Fibroblast of lung (primary cell): ENCODE results near the gene CALHM1. TPM values are rescaled to one million over a fixed set of nuclear protein-coding genes. Genes with fewer than 3 reads are reported as not detected.

Source experiments
- DNase-seq, 2 donors: peaks; one replicate each; pipeline versions ENCODE4 v3.0.0 to v3.0.0-alpha.2; 2010; ENCODE audit warnings: low read depth in 2 of 2
- H2AFZ ChIP-seq: 2 replicates; pipeline ENCODE4 v1.5.1; 2012; ENCODE audit warnings: low read length, control low read depth, inconsistent platforms
- H3K27ac ChIP-seq: 2 replicates; pipeline ENCODE4 v1.5.1; 2011; ENCODE audit warnings: low read length, control low read depth; ENCODE audit not compliant: insufficient read depth
- H3K27me3 ChIP-seq: 2 replicates; pipeline ENCODE4 v1.5.1; 2011; ENCODE audit warnings: mild to moderate bottlenecking, low read length; ENCODE audit not compliant: control insufficient read depth, insufficient read depth
- H3K36me3 ChIP-seq: 2 replicates; pipeline ENCODE4 v1.5.1; 2011; ENCODE audit warnings: low read length; ENCODE audit not compliant: control insufficient read depth, insufficient read depth
- H3K4me1 ChIP-seq: 2 replicates; pipeline ENCODE4 v1.5.1; 2011; ENCODE audit warnings: low read length; ENCODE audit not compliant: control insufficient read depth, insufficient read depth; ENCODE audit errors: extremely low read depth
- H3K4me2 ChIP-seq: 2 replicates; pipeline ENCODE4 v1.5.1; 2011; ENCODE audit warnings: low read length, control low read depth; ENCODE audit not compliant: insufficient read depth; ENCODE audit errors: extremely low read depth
- H3K4me3 ChIP-seq, 4 experiments: fragments of 200-600 bp in 1 of 4; sonication (generic) in 1 of 4; replicated peaks in 1 of 4; 2 replicates each; pipeline ENCODE4 v1.5.1; 2011 to 2016; ENCODE audit warnings: low read length in 4 of 4, low read depth in 3 of 4, mild to moderate bottlenecking in 3 of 4, control low read depth in 2 of 4, inconsistent platforms in 1 of 4, mixed read lengths in 1 of 4; ENCODE audit not compliant: insufficient read depth in 1 of 4; ENCODE audit errors: control extremely low read depth in 1 of 4
- H3K79me2 ChIP-seq: 2 replicates; pipeline ENCODE4 v1.5.1; 2012; ENCODE audit warnings: mild to moderate bottlenecking, low read length, inconsistent platforms; ENCODE audit not compliant: control insufficient read depth, insufficient read depth
- H3K9ac ChIP-seq: 2 replicates; pipeline ENCODE4 v1.5.1; 2011; ENCODE audit warnings: mild to moderate bottlenecking, low read length, control low read depth; ENCODE audit not compliant: insufficient read depth
- H3K9me3 ChIP-seq: 2 replicates; pipeline ENCODE4 v1.5.1; 2012; ENCODE audit warnings: low read depth, low read length; ENCODE audit not compliant: control insufficient read depth, insufficient read depth
- H4K20me1 ChIP-seq: 2 replicates; pipeline ENCODE4 v1.5.1; 2011; ENCODE audit warnings: low read length; ENCODE audit not compliant: control insufficient read depth, insufficient read depth; ENCODE audit errors: extremely low read depth
- CTCF ChIP-seq, 2 donors: IDR thresholded peaks in 1 of 2; conservative IDR thresholded peaks in 1 of 2; 1 replicate in 1 of 2; 2 replicates in 1 of 2; pipeline ENCODE4 v1.5.1; 2011 to 2012; ENCODE audit warnings: low read length in 2 of 2, control low read depth in 1 of 2, inconsistent platforms in 1 of 2, low read depth in 1 of 2, mild to moderate bottlenecking in 1 of 2
- EZH2 ChIP-seq: IDR thresholded peaks from 2 replicates; pipeline ENCODE4 v1.5.1; 2012; ENCODE audit warnings: low read length, control low read depth, mild to moderate bottlenecking; ENCODE audit errors: missing control alignments
- polyA plus RNA-seq, 2 donors: library from polyadenylated mRNA; depleted of rRNA in 1 of 2; stranded (reverse) in 1 of 2; unstranded in 1 of 2; fragments of >200 nt; gene quantifications; 2 replicates each; pipeline ENCODE4 v1.2.1, GENCODE V29; 2011 to 2012; ENCODE audit warnings: missing spikeins in 1 of 2
- total RNA-seq: library from RNA; depleted of rRNA; stranded (reverse); fragments of >200 nt; gene quantifications from 2 replicates; pipeline ENCODE4 v1.2.1, GENCODE V29; 2014

CALHM1 gene
- total and polyA plus RNA-seq, 2 donors (not counting 1 experiment from before 2014, with no cell fraction given) = not detected

DNA sequence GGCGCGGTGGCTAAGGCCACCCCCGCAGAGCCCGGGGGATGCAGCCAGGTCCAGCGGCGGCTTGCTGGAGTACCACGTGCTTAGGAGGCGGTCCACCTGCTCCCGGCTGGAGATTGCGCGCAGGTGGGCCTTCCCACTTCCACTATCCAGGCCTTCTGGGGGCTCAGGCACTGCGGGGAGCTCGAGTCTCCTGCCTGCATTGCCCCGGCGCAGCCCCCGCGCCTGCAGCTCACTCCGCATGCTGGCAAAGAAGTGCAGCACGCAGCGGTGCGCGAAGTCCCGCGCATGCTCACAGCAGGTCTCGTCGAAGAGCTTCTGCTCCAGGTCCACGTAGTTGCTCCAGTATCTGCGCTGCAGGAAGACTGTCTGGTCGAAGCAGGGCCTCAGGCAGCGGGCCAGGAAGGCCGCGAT is 14.6 kb upstream of the CALHM1 start:
- H3K9ac ChIP-seq = no peak overlapping the region
- TF ChIP-seq CTCF (conservative IDR thresholded peaks at IDR 0.05 in 1 of 2, IDR thresholded peaks at IDR 0.05 in 1 of 2; ENCODE audit: low read depth in 1 of 2, low read length in 2 of 2) = no peak
- no peak for TF ChIP-seq EZH2
- H3K79me2 ChIP-seq = no peaks in the 10 kb centered on the region
- no peaks in the 10 kb centered on the region for H3K9me3 ChIP-seq
- H3K27me3 ChIP-seq = no peaks in the 10 kb centered on the region
- H3K36me3 ChIP-seq = no peaks in the 10 kb centered on the region
- DNase-seq = no peak
- no peak overlapping the region for H3K4me2 ChIP-seq
- no peak overlapping the region for H3K27ac ChIP-seq
- H3K4me1 ChIP-seq = peaks cover 2% of the 10 kb centered on the region
- no peaks in the 10 kb centered on the region for H4K20me1 ChIP-seq
- no peak overlapping the region for H3K4me3 ChIP-seq
- H2AFZ ChIP-seq = no peak overlapping the region

DNA sequence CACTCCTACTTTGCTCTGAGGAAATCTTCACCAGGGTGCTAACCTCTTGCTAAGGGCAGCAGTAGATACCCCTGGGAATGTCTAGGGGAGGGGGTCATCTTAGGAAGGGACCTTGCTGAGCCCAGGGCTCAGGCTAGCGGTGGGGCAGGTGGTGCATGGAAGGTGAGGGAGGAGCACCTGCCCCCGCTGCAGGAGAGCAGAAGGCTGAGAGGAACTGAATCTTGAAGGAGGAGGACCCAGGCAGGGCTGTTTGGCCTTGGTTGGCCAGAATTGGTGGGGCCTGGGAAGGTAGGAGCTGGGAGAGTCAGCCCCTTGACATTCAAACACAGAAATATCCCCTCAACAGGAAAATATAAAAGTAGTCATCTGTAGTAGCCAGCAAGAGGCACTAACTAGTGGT is 13.3 kb upstream of the CALHM1 start:
- DNase-seq = no peak
- Histone ChIP-seq H3K4me1 (peaks cover 2% of the 10 kb centered on the region), H3K9me3 (no peaks in the 10 kb centered on the region), H3K27ac (no peak overlapping the region), H3K4me3 (no peak overlapping the region), H3K9ac (no peak overlapping the region), H2AFZ (no peak overlapping the region), H4K20me1 (no peaks in the 10 kb centered on the region), H3K36me3 (no peaks in the 10 kb centered on the region), H3K79me2 (no peaks in the 10 kb centered on the region), H3K4me2 (no peak overlapping the region), H3K27me3 (no peaks in the 10 kb centered on the region)
- TF ChIP-seq EZH2 (no peak), CTCF (conservative IDR thresholded peaks at IDR 0.05 in 1 of 2, IDR thresholded peaks at IDR 0.05 in 1 of 2; ENCODE audit: low read depth in 1 of 2, low read length in 2 of 2) (no peak)

DNA sequence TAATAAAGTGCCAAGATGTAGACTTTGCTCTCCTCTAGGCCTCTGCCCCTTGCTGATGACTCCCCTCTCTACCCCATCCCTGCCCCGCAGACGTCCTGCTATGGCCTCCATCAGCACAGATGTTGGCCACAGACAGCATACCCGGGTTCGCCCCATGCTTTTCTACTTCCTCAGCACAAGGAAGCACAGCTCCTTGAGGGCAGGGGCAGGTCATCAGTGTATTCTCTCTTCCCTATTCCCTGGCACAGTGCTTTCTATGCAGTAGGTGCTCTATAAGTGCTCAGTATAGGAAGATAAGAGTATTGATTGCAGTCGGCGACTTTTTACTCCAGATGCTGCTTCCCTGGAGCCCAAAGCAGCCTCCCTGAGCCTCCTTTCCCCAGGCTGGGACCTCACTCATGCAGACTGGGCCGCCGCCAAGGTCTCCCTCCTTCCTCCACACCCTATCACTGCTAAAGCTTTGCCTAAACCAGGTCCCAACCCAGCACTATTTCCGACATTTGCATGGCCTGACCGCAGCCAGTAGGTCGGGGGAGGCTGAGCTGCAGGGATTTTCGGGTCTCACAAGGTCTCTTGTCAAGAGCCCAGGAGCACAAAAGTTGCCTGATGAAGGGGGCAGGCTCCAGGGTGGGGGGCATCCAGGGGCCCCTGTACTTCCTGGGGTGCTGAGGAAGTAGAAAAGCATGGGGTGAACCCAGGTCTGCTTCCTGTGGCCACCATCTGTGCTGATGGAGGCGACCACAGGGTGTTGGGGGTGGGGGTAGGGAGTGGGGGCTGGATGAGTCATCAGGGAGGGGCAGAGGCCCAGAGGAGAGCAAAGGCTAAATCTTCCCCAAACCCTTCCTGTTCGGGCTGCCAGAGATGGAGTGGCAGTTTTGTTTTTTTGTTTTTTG is 12.3 kb upstream of the CALHM1 start:
- H2AFZ ChIP-seq = no peak overlapping the region
- no peaks in the 10 kb centered on the region for H3K27me3 ChIP-seq
- H3K4me2 ChIP-seq = no peak overlapping the region
- H3K9ac ChIP-seq = no peak overlapping the region
- no peaks in the 10 kb centered on the region for H3K36me3 ChIP-seq
- no peaks in the 10 kb centered on the region for H4K20me1 ChIP-seq
- H3K79me2 ChIP-seq = no peaks in the 10 kb centered on the region
- DNase-seq = peak in 1 of 2 donors; percentile 62
- H3K4me1 ChIP-seq = peaks cover 2% of the 10 kb centered on the region
- TF ChIP-seq CTCF (conservative IDR thresholded peaks at IDR 0.05 in 1 of 2, IDR thresholded peaks at IDR 0.05 in 1 of 2; ENCODE audit: low read depth in 1 of 2, low read length in 2 of 2) = no peak
- TF ChIP-seq EZH2 = no peak
- no peak overlapping the region for H3K27ac ChIP-seq
- H3K9me3 ChIP-seq = no peaks in the 10 kb centered on the region
- H3K4me3 ChIP-seq = no peak overlapping the region
